OCI-LY7 (cell line): ENCODE data around the gene C6orf136. TPM values are rescaled to one million over a fixed set of nuclear protein-coding genes. Genes with fewer than 3 reads are reported as not detected.

Experiments
- BruUV-seq: library from RNA; stranded (reverse); fragments of 400-500 nt; replicated peaks from 2 replicates; lab custom pipeline; 2021; lab: Mats Ljungman, UMichigan
- CTCF ChIA-PET: fragments of 300-600 bp; sonication (Branson Sonifier 250); formaldehyde crosslinking; loops from one replicate; lab custom pipeline; 2022; ENCODE audit warnings: antibody characterized with exemption; ENCODE audit not compliant: unreplicated experiment; lab: Charles Lee
- POLR2A ChIA-PET: fragments of 300-600 bp; sonication (Branson Sonifier 250); formaldehyde crosslinking; loops from one replicate; lab custom pipeline; 2022; ENCODE audit warnings: antibody characterized with exemption; lab: Charles Lee
- DNase-seq: peaks from one replicate; pipeline ENCODE4 v3.0.0-alpha.2; 2015; ENCODE audit warnings: low spot score
- H2AFZ ChIP-seq: fragments of 200-600 bp; sonication (generic), shearing (Covaris generic); 2 replicates; pipeline ENCODE4 v1.6.1; 2014; ENCODE audit warnings: mild to moderate bottlenecking, antibody characterized with exemption, low read length, moderate library complexity
- H3K27ac ChIP-seq: fragments of 200-600 bp; sonication (generic); 2 replicates; pipeline ENCODE4 v1.5.1; 2014; ENCODE audit warnings: mixed run types, low read depth, mild to moderate bottlenecking, moderate library complexity, low read length, inconsistent platforms; ENCODE audit not compliant: poor library complexity, severe bottlenecking
- H3K36me3 ChIP-seq: fragments of 200-600 bp; sonication (generic); 2 replicates; pipeline ENCODE4 v1.6.1; 2014; ENCODE audit warnings: mild to moderate bottlenecking, antibody characterized with exemption, low read length, moderate library complexity, mixed read lengths; ENCODE audit not compliant: insufficient read depth
- H3K4me1 ChIP-seq: fragments of 200-600 bp; sonication (generic); 2 replicates; pipeline ENCODE4 v1.5.1; 2014; ENCODE audit warnings: mild to moderate bottlenecking, low read length; ENCODE audit not compliant: insufficient read depth, poor library complexity, severe bottlenecking
- H3K4me2 ChIP-seq: fragments of 200-600 bp; sonication (generic); 2 replicates; pipeline ENCODE4 v1.6.1; 2014; ENCODE audit warnings: mild to moderate bottlenecking, low read length
- H3K4me3 ChIP-seq: fragments of 200-600 bp; sonication (generic); 2 replicates; pipeline ENCODE4 v1.5.1; 2014; ENCODE audit warnings: mild to moderate bottlenecking, low read depth, low read length; ENCODE audit not compliant: poor library complexity, severe bottlenecking
- H3K79me2 ChIP-seq: fragments of 200-600 bp; sonication (generic); 2 replicates; pipeline ENCODE4 v1.6.1; 2016; ENCODE audit warnings: low read depth, mild to moderate bottlenecking, low read length, moderate library complexity, mixed read lengths; ENCODE audit not compliant: insufficient read depth
- H3K9me2 ChIP-seq: fragments of 200-600 bp; sonication (generic); 2 replicates; pipeline ENCODE4 v1.6.1; 2016; ENCODE audit warnings: mild to moderate bottlenecking, low read length, mixed read lengths; ENCODE audit not compliant: insufficient read depth
- H3K9me3 ChIP-seq: fragments of 200-600 bp; sonication (generic); 2 replicates; pipeline ENCODE4 v1.6.1; 2014; ENCODE audit warnings: mild to moderate bottlenecking, mixed run types, low read length, mixed read lengths
- H4K20me1 ChIP-seq: fragments of 200-600 bp; sonication (generic); 2 replicates; pipeline ENCODE4 v1.6.1; 2014; ENCODE audit warnings: mild to moderate bottlenecking, antibody characterized with exemption, low read length, moderate library complexity, mixed read lengths; ENCODE audit not compliant: insufficient read depth
- CTCF ChIP-seq: fragments of 200-600 bp; sonication (generic); conservative IDR thresholded peaks from 2 replicates; pipeline ENCODE4 v1.5.1; 2014; ENCODE audit warnings: mild to moderate bottlenecking, antibody characterized with exemption, low read length, moderate library complexity, mixed read lengths
- EZH2phosphoT487 ChIP-seq: fragments of 200-600 bp; sonication (generic); IDR thresholded peaks from 2 replicates; pipeline ENCODE4 v1.6.1; 2018; ENCODE audit warnings: low read depth, borderline replicate concordance, mild to moderate bottlenecking, mixed run types, antibody characterized with exemption, low read length, moderate library complexity, mixed read lengths
- intact Hi-C: fragments of 100-400 bp; cut with micrococcal nuclease; formaldehyde crosslinking; loops from one replicate; pipeline ENCODE4 v1.10.0; 2022; ENCODE audit not compliant: unreplicated experiment
- total RNA-seq, 2 experiments: library from RNA; depleted of rRNA in 1 of 2; stranded (reverse); fragments of >200 nt in 1 of 2; shearing (Covaris generic) in 1 of 2; gene quantifications; 2 replicates each; pipeline ENCODE4 v1.2.3, GENCODE V29; 2014 to 2022

The C6orf136 gene
- total RNA-seq, 2 experiments from 2014 or later, result 14.7 to 26.7 TPM

- peaks cover 28% of the 10 kb centered on the region; the same call in 1 of the 2 replicates for H3K79me2 ChIP-seq
- H3K9me3 ChIP-seq, result no peaks in the 10 kb centered on the region
- H3K9me2 ChIP-seq, result no peaks in the 10 kb centered on the region
- H3K4me1 ChIP-seq, result peaks cover 16% of the 10 kb centered on the region
- DNase-seq, result no peak
- no peak overlapping the region for H2AFZ ChIP-seq
- no peak for TF ChIP-seq CTCF
- no peak for TF ChIP-seq EZH2phosphoT487
- intact Hi-C loops, result no loop called here
- no peaks in the 10 kb centered on the region; the same call in 1 of the 2 replicates for H4K20me1 ChIP-seq
- ChIA-PET POLR2A (interaction anchor here (0.6 to 0.7 kb wide), 3 partner anchors 27 to 167 kb away, joined by 3 to 4 read pairs (median 3); no protein-coding TSS in a partner anchor), CTCF (no interaction called here)
- no peak overlapping the region for H3K27ac ChIP-seq
- no peak overlapping the region for H3K4me2 ChIP-seq
- H3K4me3 ChIP-seq, result no peak overlapping the region
- BruUV-seq, result no TSS peak
- H3K36me3 ChIP-seq, result peaks cover 17% of the 10 kb centered on the region
Observed at GRCh38 chr6:30644769-30645168, 2.2 kb upstream of the C6orf136 start.

GRCh38 chr6:30645989-30646388, 944 bp upstream of the C6orf136 start:
- H3K36me3 ChIP-seq, result peaks cover 17% of the 10 kb centered on the region
- peak overlapping the region; percentile 93 for H3K4me3 ChIP-seq
- no peaks in the 10 kb centered on the region for H3K9me3 ChIP-seq
- no peaks in the 10 kb centered on the region; the same call in 1 of the 2 replicates for H4K20me1 ChIP-seq
- H3K4me2 ChIP-seq, result peak overlapping the region; percentile 70
- TF ChIP-seq EZH2phosphoT487, result no peak
- TF ChIP-seq CTCF, result no peak
- H3K4me1 ChIP-seq, result peaks cover 16% of the 10 kb centered on the region
- H3K9me2 ChIP-seq, result no peaks in the 10 kb centered on the region
- H3K79me2 ChIP-seq, result peaks cover 29% of the 10 kb centered on the region; the same call in 1 of the 2 replicates
- BruUV-seq, result no TSS peak
- H3K27ac ChIP-seq, result no peak overlapping the region
- no peak overlapping the region for H2AFZ ChIP-seq
- POLR2A ChIA-PET, result interaction anchor here (1.2 kb wide), 1 partner anchor 33 kb away, joined by 5 read pairs; no protein-coding TSS in a partner anchor
- no peak for DNase-seq
- CTCF ChIA-PET, result no interaction called here
- intact Hi-C loops, result no loop called here
